T-helper 17 cell (primary cell): ENCODE measurements around the gene ME2. TPM values are rescaled to one million over a fixed set of nuclear protein-coding genes. Genes with fewer than 3 reads are reported as not detected.
"Not testable (repeated sequence)": the region's sequence is repeated elsewhere in the genome, so short reads cannot be mapped to it uniquely, and the experiment has no call there.

Source experiments
- ATAC-seq: fragments of 150-1000 bp; cut with Tn5 transposase; 2 replicates; pipeline ENCODE4 v1.10.0; 2021; ENCODE audit warnings: mild to moderate bottlenecking, moderate library complexity
- DNase-seq, 3 donors: peaks; one replicate each; pipeline versions ENCODE4 v3.0.0 to v3.0.0-alpha.2; 2020 to 2021
- H3K9me3 ChIP-seq: one replicate; pipeline ENCODE4 v1.7.0; 2013; ENCODE audit warnings: low read length, mild to moderate bottlenecking; ENCODE audit not compliant: control insufficient read depth, poor library complexity, severe bottlenecking
- H3K27ac Mint-ChIP-seq: one replicate; pipeline ENCODE4 v1.8.0; 2022; ENCODE audit warnings: mild to moderate bottlenecking, moderate library complexity, mixed read lengths
- H3K27me3 Mint-ChIP-seq: one replicate; pipeline ENCODE4 v1.8.0; 2022; ENCODE audit warnings: mixed read lengths
- H3K36me3 Mint-ChIP-seq: one replicate; pipeline ENCODE4 v1.8.0; 2022; ENCODE audit warnings: low read depth, mixed read lengths
- H3K4me1 Mint-ChIP-seq: one replicate; pipeline ENCODE4 v1.8.0; 2022; ENCODE audit warnings: mild to moderate bottlenecking, mixed read lengths
- H3K4me3 Mint-ChIP-seq: one replicate; pipeline ENCODE4 v1.8.0; 2022; ENCODE audit warnings: mild to moderate bottlenecking, moderate library complexity, mixed read lengths
- total RNA-seq, 4 donors: library from RNA in 2 of 4; stranded (reverse) in 2 of 4; gene quantifications; one replicate each; pipeline ENCODE4 v1.2.3 and lab custom pipeline; 2022 to 2026

Gene ME2
- total RNA-seq, 2 donors from 2014 or later = 26.7 to 34.2 TPM

DNA sequence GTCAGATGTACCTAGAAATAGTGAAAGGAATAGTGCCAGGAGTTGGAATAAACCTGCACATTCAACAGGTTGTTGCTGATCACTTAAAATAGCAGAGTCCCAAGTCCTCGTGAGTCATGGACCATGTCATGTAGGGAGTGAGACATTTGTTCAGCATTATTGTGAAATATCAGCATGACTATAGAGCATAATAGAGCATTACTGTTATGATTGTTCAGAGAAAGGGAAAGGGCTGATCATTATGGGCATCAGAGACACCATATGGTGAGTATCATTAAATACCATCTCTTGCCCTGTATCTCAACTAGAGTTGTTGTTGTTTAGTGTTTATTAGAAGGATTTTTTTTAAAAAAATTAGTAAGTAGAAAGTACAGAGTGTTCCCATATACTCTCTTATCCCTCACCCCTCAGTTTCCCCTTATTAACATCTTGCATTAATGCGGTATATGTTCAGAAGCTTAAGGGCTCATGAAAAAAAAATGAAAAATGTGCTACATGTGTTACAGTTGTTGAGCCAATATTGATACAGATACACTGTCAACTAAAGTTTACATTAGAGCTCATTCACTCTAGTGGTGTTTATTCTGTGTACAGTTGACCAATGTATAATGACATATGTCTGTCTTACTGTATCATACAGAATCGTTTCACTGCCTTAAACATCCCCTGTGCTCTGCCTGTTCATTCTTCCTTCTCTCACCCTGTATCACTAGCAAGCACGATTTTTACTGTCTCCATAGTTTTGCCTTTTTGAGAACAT is 94.6 kb downstream of the ME2 start:
- no peaks in the 10 kb centered on the region for H3K27me3 Mint-ChIP-seq
- ATAC-seq = no peak
- no peak overlapping the region for H3K4me3 Mint-ChIP-seq
- peaks cover 21% of the 10 kb centered on the region for H3K4me1 Mint-ChIP-seq
- peaks cover 16% of the 10 kb centered on the region for H3K36me3 Mint-ChIP-seq
- peak overlapping the region; percentile 51 for H3K27ac Mint-ChIP-seq
- no peak for DNase-seq
- no peaks in the 10 kb centered on the region for H3K9me3 ChIP-seq

DNA sequence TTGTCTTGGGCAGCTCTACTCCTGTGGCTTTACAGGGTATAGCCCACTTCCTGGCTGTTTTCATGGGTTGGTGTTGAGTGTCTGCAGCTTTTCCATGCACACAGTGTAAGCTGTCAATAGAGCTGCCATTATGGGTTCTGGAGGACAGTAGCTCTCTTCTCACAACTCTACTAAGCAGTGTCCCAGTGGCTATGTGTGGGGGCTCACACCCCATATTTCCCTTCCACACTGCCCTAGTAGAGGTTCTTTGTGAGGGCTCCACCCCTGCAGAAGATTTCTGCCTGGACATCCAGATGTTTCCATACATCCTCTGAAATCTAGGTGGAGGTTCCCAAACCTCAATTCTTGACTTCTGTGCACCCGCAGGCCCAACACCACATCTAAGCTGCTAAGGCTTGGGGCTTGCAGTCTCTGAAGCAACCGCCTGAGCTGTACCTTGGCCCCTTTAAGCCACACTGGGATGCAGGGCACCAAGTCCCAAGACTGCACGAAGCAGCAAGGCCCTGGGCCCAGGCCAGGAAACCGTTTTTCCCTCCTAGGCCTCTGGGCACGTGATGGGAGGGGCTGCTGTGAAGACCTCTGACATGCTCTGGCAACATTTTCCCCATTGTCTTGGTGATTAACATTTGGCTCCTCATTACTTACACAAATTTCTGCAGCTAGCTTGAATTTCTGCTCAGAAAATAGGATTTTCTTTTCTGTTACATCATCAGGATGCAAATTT is 98.3 kb downstream of the ME2 start:
- peaks cover 17% of the 10 kb centered on the region for H3K36me3 Mint-ChIP-seq

DNA sequence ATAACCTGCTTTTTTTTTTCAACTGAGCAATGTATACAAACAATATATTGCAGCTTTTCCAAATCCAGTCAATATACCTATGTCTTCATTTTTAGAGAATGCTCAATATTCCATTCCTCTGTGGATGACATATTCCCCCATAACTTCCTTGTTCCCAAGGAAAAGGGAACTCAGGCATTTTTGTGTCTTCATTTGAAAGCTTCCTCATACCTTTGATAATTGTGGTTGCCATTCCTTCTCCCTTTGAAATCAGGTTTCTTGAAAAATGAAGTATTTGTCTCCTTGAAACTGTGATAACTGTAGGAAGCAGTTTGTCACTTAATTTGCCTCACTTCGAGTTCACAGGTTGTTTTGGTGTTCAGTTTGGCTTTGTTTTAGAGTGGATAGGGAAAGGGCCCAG is 102.5 kb downstream of the ME2 start:
- Mint-ChIP-seq H3K27ac (no peak overlapping the region), H3K4me3 (no peak overlapping the region), H3K4me1 (peaks cover 10% of the 10 kb centered on the region), H3K36me3 (peaks cover 5% of the 10 kb centered on the region), H3K27me3 (no peaks in the 10 kb centered on the region)
- DNase-seq (no peak), ATAC-seq (no peak)
- no peaks in the 10 kb centered on the region for H3K9me3 ChIP-seq

More for the DNA sequence above, 98.3 kb downstream of the ME2 start:
- Mint-ChIP-seq H3K4me3 (no peak overlapping the region), H3K27me3 (no peaks in the 10 kb centered on the region), H3K27ac (no peak overlapping the region), H3K4me1 (peaks cover 11% of the 10 kb centered on the region)
- no peak for DNase-seq
- no peaks in the 10 kb centered on the region for H3K9me3 ChIP-seq
- ATAC-seq = no peak

DNA sequence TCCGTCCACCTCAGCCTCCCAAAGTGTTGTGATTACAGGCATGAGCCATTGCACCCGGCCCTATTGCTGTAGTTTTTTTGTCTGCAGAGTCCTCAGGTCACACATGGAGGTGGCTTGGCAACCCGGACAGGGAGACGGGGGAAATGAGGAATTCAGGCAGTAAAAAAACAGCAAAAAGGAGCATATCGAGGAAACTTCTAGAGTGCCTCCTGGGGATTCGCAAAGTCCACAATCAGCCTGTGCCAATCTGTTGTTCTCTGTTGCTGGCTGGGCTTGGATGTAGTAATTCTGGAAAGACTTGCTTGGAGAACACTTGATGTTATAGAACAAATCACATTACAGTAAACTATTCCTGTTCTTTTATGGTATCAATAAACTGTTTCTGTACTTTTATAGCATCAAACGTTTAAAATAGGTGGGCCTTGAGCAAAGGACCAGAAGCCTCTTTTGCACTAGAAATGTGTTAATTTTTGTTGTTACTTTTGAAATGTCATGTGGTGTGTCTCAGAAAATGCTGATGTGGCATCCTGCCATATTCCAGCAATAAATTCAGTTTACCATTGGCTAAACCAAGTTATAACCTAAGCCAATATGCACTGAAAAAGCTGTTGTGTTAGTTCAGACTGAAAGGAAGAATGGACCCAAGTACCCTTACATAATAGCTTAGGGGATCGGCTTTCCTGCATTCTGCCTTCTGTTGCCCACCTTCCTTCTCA is 103.3 kb downstream of the ME2 start:
- H3K36me3 Mint-ChIP-seq = peaks cover 4% of the 10 kb centered on the region
- no peaks in the 10 kb centered on the region for H3K27me3 Mint-ChIP-seq

DNA sequence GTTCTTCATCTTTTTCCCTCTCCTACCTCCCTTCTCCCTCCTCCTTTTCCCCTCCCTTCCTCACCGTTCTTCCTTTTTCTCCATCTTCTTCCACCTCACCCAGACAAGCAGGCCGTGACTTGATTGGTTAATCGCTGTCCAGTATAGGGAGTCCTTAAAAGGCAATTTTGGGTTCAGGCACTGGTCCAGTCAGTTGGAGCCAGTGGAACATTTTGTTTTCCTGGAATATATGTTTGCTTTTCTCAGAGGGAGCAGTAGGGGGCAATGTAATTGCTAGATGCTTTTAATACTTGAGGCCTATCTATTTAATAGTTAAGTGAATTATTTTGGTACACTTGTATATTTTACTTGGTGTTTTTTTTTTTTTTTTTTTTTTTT is 103.9 kb downstream of the ME2 start:
- H3K36me3 Mint-ChIP-seq = peaks cover 4% of the 10 kb centered on the region
- H3K27ac Mint-ChIP-seq = peak overlapping the region; percentile 47
- no peak overlapping the region for H3K4me3 Mint-ChIP-seq
- no peaks in the 10 kb centered on the region for H3K9me3 ChIP-seq
- H3K27me3 Mint-ChIP-seq = no peaks in the 10 kb centered on the region
- DNase-seq = no peak
- no peak for ATAC-seq
- H3K4me1 Mint-ChIP-seq = peaks cover 10% of the 10 kb centered on the region

More for the DNA sequence above, 103.3 kb downstream of the ME2 start:
- Mint-ChIP-seq H3K27ac (peak overlapping the region; percentile 47), H3K4me1 (peaks cover 10% of the 10 kb centered on the region), H3K4me3 (no peak overlapping the region)
- ATAC-seq (no peak), DNase-seq (no peak)
- no peaks in the 10 kb centered on the region for H3K9me3 ChIP-seq

DNA sequence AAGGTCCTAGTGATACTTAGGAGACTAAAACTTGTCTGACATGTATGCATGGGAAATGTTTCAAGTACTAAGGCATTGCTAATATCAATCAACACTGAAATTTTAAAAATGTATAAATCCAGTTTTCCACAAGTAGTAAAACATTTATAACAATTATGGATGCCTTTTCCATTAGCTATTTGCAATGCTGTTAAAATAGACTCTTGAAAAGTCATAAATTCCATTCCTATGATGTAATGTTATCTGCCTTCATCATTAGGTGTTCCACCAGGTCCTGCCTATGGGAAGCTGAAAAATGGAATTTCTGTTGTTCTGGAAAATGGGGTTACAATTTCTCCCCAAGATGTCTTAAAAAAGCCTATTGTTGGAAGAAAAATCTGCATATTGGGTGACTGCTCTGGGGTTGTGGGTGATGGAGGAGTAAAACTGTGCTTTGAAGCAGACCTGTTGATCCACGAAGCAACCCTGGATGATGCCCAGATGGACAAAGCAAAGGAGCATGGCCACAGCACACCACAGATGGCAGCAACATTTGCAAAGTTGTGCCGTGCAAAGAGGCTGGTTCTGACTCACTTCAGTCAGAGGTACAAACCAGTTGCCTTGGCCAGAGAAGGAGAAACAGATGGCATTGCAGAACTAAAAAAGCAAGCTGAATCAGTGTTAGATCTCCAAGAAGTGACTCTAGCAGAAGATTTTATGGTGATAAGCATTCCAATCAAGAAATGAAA is 107.6 kb downstream of the ME2 start:
- Mint-ChIP-seq H3K4me1 (peaks cover 7% of the 10 kb centered on the region), H3K4me3 (no peak overlapping the region), H3K27ac (no peak overlapping the region), H3K36me3 (no peaks in the 10 kb centered on the region), H3K27me3 (no peaks in the 10 kb centered on the region)
- ATAC-seq = no peak
- no peaks in the 10 kb centered on the region for H3K9me3 ChIP-seq
- DNase-seq = no peak

DNA sequence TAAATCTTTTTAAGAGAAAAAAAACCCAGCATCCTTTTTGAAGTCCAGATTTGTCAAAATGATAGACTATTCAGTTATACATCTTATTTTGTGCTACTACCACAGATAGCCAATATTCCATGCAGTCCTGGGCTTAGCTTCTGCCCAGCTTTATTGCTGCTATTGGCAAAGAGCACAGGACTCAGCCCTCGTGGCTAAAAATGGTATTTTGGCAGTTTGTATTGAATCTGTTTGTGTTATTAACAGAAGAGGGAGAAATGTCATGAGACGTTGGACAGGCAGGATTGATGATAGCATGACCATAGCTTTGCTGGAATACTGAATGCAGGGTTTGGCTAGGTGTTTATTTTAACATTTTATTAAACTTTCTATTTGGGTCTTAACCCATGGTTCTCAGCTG is 108.3 kb downstream of the ME2 start:
- H3K27ac Mint-ChIP-seq = no peak overlapping the region
- no peaks in the 10 kb centered on the region for H3K36me3 Mint-ChIP-seq
- H3K4me3 Mint-ChIP-seq = no peak overlapping the region
- H3K4me1 Mint-ChIP-seq = peaks cover 6% of the 10 kb centered on the region
- H3K27me3 Mint-ChIP-seq = no peaks in the 10 kb centered on the region
- DNase-seq (no peak), ATAC-seq (no peak)
- no peaks in the 10 kb centered on the region for H3K9me3 ChIP-seq

DNA sequence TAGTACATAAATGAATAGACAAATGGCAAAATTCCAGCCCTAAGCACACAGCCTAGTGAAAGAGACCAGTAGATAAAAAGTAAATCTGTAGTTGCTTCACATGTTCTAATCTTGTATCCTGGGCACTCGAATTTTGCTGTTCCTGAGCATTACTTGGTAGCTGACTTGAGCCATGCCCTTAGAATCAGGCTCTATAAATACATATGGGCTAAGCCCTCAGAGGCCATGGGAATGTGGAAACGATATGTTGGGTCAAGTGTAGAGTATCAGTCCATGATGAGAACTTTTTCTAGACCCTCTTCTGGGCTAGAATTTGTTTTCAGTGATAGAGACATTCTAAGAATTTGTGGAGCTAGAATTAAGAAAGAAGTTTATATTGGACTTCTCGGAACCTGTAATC is 110.8 kb downstream of the ME2 start:
- no peaks in the 10 kb centered on the region for H3K9me3 ChIP-seq
- H3K4me3 Mint-ChIP-seq = no peak overlapping the region
- no peak for ATAC-seq
- no peaks in the 10 kb centered on the region for H3K36me3 Mint-ChIP-seq
- H3K27ac Mint-ChIP-seq = no peak overlapping the region
- H3K27me3 Mint-ChIP-seq = no peaks in the 10 kb centered on the region
- no peak for DNase-seq
- peaks cover 2% of the 10 kb centered on the region for H3K4me1 Mint-ChIP-seq

DNA sequence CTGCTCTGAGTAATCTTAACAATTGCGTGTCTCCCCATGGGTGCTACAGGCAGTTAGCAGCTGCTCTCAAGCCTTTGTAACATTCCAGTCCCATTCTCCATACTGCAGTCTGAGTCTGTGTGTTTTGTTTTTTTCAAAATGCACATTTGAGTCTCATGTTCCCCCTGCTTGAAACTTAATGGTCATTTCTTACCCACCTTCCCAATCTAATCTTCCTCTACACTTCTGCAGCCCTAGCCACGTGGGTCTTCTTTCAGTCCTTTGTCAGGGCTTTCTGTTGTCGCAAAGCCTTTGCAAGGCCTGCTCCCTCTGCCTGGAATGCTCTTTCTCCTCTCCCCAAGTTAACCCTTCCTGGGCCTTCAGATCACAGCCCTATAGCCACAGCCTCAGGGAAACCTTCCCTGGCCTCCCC is 113.4 kb downstream of the ME2 start:
- Mint-ChIP-seq H3K4me1 (no peaks in the 10 kb centered on the region), H3K27ac (no peak overlapping the region), H3K36me3 (no peaks in the 10 kb centered on the region), H3K27me3 (no peaks in the 10 kb centered on the region), H3K4me3 (no peak overlapping the region)
- no peak for DNase-seq
- ATAC-seq = no peak
- H3K9me3 ChIP-seq = no peaks in the 10 kb centered on the region

DNA sequence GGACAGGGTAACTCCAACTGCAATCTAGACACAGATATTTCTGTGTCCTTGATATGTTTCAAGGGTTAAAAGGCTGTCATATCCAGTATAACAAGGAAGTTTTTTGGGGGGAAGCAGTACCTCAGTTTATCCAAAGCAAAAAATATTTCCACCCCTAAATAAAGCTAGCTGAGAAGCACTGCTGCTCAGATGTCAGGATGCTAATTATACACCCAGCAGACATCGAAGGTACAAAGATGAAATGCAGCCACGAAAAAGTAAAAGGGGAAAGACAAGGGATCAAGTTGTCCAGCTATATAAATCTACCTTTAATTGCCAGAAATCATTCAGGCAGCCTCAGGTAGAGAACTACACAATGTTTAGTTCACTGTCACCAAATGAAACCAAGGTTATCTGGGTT is 115.1 kb downstream of the ME2 start:
- no peak for ATAC-seq

DNA sequence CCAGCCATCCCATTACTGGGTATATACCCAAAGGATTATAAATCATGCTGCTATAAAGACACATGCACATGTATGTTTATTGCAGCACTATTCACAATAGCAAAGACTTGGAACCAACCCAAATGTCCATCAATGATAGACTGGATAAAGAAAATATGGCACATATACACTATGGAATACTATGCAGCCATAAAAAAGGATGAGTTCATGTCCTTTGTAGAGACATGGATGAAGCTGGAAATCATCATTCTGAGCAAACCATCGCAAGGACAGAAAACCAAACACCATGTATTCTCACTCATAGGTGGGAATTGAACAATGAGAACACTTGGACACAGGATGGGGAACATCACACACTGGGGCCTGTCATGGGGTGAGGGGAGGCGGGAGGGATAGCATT is 124.3 kb downstream of the ME2 start:
- H3K27ac Mint-ChIP-seq = not testable (repeated sequence)

More for the DNA sequence above, 115.1 kb downstream of the ME2 start:
- Mint-ChIP-seq H3K36me3 (no peaks in the 10 kb centered on the region), H3K4me1 (no peaks in the 10 kb centered on the region), H3K27ac (no peak overlapping the region), H3K27me3 (no peaks in the 10 kb centered on the region), H3K4me3 (no peak overlapping the region)
- no peak for DNase-seq
- no peaks in the 10 kb centered on the region for H3K9me3 ChIP-seq

More for the DNA sequence above, 124.3 kb downstream of the ME2 start:
- H3K27me3 Mint-ChIP-seq, H3K4me3 Mint-ChIP-seq, H3K36me3 Mint-ChIP-seq, ATAC-seq, DNase-seq, H3K4me1 Mint-ChIP-seq, H3K9me3 ChIP-seq: not testable (repeated sequence)
